HG02678 (cell line): ENCODE measurements around the gene KCTD17.
"Not testable (repeated sequence)": the region's sequence is repeated elsewhere in the genome, so short reads cannot be mapped to it uniquely, and the experiment has no call there.

Source experiments
- ATAC-seq: cut with Tn5 transposase; IDR thresholded peaks from one replicate; pipeline ENCODE4 v1.9.1; 2021; ENCODE audit warnings: mild to moderate bottlenecking, moderate library complexity; ENCODE audit not compliant: unreplicated experiment

The KCTD17 gene

DNA sequence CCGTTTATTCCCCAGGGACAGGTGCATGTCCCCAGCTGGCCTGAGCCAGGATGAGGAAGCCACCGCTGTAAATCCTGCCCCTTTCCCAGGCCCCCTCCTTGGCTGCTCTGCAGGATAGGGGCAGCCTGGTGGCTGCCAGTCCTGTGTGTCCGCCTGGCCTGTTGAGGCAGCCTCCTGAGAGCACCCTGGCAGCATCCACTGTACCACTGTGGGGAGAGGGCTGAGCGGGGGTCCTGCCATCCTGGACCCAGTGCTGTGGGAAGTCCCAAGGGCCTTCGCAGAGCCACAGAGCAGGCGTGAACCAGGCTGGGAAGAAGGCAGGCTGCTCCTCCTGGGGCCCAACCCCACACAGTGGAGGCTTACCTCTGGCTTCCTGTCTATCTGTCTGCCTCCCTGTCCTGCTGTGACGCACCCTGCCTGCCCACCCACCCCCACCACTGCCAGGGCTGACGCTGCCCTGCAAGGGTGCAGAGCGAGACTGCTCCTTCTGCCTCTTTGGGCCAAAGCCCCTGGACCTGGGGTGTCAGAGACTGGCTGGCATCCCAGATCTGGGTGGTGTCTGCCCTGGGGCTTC, 8.4 kb downstream of the KCTD17 start:
- no peak for ATAC-seq

DNA sequence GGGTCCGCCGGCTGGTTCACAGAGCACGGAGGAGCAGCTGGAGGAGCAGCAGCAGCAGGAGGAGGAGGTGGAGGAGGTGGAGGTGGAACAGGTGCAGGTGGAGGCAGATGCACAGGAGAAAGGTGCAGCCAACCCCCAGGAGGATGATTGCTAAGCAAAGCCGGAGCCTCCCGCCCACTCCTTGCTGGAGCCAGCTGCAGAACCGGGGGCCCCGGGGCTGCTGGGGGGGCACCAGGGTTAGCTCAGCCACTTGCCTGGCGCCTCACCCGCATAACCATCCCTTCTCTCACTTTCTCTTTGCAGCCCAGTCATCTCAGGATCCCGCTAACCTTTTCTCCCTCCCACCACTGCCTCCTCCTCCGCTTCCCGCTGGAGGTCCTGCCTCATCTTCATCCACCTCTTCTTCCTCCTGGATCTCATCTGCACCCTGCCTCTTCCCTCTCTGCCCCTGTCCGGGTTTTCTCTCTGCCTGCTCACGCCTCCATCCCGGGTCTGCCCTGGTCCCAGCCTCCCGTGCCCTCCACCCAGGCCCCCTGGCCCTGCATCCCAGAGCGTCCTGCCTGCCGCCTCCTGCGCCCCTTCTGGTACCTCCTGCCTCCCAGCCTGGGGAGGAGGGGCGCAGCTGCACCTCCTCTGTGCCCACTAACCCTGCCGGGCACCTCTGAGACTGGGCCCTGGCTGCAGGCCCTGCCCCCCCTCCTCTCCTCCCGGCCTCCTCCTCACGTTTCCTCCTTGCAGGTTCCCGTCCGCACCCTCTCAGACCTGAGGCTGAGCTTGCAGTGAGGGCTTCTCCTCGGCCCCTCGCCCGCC, 9.5 kb downstream of the KCTD17 start:
- ATAC-seq: no peak

DNA sequence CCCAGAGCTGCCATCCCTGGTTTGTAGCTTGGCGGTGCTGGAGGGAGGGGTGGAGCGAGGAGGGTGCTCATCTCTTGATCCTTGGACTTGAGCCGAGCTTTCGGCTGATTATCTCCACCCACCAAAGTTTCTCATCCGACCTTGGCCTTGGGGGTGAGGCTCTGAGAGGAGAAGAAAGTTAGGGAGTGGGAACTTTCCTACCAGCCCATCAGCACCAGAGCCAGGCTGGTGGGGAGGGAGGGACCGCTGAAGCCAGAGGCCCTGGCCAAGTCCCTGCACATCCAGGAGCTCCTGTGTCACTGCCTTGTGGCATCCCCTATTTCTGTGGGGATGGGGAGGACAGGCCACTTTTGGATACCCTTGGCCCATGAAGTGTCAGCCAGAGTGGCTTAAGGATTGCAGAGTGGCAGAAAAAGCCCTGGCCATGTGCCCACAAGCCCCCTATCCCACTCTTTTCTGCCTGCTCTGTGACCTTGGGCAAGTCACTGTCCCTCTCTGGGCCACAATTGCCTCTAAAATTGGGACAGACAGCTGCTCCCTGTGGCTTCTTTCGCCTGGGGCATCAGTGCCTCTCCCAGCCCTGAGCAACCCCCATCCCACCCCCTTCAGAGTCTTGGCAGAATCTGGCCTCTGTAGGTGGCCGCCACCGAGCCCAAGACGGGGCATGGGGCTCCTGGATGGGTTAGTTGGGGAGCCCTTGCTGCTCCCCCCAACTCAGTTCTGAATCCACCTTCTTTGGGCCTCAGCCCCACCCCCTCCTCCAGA, 10.3 kb downstream of the KCTD17 start:
- no peak for ATAC-seq

DNA sequence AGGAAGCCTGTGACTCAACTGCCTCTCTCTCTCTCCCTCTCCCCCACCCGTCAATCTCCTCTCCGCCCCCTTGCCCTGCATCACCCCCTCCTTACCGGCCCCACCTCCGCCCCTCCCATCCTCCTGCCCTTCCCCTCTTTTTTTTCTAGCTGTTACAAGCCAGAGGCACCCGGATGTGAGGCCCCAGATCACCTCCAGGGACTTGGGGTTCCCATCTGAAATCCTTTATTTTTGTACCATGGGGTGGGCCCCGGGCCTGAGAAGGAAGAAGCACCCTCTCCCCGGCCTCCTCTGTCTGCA, 10.8 kb downstream of the KCTD17 start:
- no peak for ATAC-seq

DNA sequence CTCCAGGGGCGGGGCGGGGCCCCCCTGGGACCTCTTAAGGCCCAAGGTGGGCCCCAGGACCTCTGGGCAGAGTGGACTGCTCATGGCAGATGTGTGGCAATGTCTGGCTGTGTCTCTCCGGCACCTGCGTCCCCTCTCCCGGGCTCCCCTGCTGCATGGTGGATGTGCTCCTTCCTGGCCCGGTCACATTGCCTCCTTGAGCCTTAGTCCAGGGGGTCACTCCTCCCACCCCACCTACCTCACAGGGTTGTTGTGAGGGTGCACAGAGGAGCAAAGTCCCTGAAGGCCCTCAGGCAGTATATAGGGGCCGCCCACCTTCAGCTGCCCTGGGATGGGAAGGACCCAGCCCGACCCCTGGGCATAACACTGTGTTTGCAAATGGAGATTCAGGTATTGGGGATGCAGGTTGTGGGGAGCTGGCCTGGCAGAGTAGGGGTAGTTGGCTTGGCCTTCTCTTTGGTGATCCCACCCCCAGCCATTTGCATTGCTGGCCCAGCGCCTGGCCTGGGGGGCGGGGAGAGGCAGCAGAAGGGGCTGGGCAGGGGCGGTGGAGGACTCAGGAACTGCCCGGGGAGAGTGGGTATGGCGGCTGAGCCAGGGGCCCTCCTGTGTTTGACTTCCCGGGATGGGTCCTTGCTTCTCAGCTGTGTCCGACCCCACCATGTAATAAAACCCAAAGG, 11.3 kb downstream of the KCTD17 start:
- no peak for ATAC-seq

DNA sequence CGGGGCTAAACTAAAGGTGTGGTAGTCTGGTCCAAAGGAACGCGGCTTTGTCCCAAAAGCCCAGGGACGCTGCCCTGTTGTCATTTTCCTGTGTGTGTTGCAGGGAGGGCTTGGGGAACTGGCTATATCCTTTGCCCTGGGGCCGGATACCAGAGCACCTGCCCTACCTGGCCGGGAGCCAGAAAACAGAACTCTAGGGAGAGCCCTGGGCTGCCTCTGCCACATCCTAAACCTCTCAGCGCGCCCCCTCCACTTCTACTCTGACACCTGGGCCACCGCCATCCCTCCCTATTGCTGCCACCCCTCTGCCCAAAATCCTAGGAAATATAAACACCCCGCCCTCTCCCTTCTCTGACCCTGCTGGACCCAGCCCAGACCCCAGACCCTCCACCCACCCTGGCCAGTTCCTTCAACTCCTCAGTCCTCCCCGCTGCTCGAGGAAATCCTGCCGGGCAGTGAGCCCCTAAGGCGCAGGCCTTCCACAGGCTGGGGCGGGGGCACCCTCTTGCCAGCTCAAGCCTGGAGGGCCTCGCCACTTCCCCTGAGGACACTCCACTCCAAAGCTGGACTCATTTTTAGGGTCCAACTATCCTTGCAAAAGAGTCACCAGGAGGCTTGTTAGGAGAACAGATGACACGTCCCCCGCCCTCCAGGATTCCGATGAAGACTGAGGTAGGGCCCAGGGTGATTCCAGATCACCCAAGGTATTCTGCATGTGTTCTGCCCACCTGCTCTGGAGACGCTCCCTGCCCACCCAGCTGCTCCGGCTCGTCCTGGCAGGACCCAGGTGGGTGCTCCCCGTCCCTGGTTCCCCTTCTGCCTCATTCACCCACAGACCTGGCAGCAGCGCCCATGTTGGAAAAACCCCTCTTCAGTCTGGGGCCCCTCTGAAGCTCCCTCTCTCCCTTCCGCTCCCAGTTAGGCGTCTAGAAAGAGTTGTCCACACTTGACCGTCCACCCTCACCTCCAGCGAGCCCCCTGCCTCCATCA, 12.2 kb downstream of the KCTD17 start:
- ATAC-seq: no peak

DNA sequence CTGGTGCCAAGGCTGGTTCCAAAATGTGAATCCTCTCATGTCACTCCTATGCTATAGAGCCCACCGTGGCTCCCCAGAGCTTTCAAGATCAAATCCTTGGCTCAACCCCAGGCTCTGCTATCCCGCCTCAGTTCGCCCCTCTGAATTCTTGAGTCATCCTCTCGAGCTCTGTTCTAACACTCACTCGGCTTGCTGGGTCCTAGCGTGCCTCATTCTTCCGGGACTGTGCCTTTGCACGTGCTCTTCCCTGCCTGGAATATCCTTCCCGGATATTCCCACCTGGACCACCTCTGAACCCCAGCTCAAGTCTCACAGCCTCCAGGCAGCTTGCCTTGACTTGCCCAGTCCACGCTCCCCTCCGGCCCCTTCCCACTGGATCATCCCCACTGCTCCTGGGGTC, 13.0 kb downstream of the KCTD17 start:
- ATAC-seq: no peak

DNA sequence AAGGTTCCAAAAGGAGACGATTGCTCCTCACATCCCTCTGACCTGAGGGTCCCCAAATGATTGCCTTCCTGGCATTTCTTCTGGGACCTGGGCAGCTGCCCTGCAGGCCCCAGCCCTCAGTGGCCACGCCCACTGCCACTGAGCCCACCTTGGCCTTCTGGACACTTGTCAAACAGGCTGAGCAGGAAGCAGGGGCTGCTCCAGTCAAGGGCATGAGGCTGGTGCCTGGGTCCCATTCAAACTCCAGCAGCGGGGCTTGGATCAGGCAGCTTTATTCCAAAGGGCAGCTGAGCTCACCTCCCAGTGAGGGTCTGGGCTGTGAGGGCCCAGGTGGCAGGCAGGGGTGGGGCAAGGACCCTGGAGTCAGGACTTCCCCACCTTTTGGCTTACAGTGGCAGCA, 13.6 kb downstream of the KCTD17 start:
- ATAC-seq: no peak

DNA sequence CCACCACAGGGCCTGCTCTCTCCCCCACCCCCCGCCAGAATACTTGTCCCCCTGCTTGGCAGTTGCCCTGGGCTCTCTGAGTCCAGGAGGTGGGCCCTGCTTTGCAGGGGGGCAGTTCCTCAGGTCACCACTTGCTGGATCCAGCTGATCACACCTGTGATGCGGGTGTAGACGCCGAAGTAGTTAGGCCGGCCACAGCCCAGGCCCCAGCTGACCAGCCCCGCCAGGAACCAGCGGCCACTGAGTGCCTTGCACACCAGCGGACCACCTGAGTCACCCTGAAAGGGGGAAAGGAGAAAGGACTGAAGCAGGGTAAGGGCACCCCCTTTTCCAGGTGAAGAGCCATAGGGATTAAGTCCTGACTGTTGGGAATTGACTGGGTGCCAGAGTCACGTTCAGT, 14.4 kb downstream of the KCTD17 start:
- no peak for ATAC-seq

DNA sequence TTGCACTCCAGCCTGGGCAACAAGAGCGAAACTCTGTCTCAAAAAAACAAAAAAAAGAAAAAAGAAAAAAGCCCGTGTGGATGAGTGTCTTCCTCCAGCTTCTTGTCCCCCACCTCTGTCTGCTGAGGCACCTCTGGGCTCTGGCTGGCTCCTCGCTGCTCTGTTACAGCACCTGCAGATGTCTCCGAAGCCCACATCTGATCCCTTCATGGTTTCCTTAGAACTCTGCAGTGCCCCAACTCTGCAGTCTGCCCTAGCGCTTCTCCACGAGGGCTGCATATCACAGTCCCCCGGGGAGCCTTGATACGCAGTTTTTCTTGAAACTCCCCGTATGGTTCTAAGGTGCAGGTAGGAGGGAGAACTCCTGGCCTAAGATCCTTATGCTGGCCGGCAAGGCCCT, 15.9 kb downstream of the KCTD17 start:
- ATAC-seq: no peak

DNA sequence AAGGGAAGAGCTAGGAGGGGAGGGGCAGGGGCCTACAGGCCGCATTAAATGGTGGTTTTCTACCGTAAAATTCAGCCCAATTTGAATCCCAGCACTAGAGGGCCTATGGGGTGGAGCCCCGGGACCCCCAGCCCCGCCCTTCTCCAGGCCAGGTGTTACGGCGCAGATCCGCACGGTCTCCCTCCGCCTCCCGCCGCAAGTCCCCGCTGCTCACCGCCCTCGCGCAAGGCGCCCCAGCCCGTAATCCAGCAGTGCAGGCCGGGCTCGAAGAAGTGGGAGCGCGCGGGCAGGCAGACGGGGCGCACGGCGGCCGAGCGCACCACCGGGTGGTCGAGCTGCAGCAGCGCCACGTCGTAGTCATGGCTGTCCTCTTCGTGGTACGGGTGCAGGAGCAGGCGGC, 17.3 kb downstream of the KCTD17 start:
- no peak for ATAC-seq

DNA sequence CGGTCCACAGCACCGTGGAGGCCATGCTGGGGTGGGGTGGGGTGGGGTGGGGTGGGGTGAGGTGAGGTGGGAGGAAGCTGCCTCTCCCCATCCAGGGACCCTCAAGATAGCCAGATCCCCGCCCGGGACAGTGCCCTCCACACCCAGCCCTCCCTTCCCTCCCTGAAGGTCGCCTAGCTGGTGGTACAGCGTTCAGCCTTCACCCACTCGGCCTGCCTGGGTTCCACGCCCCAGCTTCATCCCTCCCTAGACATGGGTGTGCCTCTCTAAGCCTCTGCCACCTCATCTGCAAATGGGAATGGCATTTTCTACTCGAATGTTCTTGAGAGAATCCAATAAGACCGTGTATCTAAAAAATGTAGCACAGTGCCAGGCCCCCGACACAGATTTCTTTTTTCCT, 17.8 kb downstream of the KCTD17 start:
- no peak for ATAC-seq

DNA sequence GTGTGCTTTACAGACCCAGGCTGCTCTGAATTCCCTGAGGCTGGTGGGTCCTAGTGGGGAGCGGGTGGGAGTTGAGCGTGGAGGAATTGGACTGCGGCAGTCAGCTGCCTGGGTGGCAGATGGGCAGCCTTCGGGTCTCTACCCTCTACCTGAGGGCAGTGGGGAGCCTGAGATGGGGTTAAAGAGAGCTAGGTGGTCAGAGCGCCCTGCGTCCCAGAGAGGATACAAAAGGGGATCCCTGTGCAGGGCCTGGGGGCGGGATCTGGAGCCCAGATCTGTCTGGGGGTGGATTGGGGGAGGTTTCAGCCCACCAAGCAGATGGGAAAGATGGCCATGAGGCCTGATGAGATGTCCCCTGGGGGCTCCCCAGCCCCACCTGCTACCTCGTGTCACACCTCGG, 18.2 kb downstream of the KCTD17 start:
- no peak for ATAC-seq

DNA sequence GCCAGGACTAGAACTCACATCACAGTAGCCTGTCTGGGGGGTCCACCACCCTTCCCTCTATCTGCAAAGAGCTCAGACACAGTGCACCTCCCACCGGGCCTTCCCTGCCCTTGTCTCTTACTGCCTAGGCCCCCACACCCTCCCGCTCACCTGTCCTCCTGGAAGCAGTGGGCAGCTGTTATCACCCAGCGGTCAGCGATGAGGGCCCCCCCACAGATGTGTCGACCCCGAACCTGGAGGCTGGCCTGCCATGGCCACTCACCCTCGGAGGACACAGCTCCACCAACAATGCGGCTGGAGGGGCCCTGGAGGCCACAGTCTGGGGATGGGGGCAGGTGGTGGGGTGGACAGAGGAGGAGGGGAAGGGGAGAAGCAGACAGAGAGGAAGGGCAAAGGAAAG, 18.8 kb downstream of the KCTD17 start:
- ATAC-seq: no peak

DNA sequence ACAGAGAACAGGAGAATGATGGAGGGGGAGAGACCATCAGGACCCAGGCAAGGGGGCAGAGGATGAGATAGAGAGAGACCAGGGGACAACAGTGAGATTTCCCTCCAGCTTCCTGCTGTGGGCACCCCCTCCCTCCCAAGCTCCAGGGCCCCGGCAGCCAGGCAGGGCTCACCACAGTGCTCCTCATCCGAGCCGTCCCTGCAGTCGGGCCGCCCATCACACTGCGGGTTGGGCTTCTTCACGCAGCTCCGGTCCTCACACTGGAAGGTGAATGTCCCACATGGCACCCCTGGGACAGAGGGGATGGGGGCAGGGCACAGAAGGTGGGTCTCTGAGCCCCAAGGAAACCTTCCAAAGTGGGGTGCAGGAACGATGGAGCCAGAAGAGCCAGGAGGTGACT, 19.2 kb downstream of the KCTD17 start:
- no peak for ATAC-seq

DNA sequence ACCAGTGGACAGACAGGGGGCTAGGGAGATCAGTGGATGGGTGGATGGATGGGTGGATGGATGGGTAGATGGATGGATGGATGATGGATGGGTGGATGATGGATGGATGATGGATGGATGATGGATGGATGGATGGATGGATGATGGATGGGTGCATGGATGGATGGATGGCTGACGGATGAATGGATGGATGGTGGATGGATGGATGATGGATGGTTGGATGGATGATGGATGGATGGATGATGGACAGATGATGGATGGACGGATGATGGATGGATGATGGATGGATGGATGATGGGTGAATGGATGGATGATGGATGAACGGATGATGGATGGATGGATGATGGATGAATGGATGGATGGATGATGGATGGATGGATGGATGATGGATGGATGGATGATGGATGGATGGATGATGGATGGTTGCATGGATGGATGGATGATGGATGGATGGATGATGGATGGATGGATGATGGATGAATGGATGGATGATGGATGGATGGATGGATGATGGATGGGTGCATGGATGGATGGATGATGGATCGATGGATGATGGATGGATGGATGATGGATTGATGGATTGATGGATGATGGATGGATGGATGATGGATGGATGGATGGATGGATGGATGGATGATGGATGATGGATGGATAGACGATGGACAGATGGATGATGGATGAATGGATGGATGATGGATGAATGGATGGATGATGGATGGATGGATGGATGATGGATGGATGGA, 20.5 kb downstream of the KCTD17 start:
- ATAC-seq: not testable (repeated sequence)

DNA sequence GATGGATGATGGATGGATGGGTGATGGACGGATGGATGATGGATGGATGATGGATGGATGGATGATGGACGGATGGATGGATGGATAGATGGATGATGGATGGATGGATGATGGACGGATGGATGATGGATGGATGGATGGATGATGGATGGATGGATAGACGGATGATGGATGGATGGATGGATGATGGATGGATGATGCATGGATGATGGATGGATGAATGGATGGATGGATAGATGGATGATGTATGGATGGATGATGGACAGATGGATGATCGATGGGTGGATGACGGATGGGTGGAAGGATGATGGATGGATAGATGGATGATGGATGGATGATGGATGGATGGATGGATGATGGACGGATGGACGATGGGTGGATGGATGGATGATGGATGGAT, 21.1 kb downstream of the KCTD17 start:
- no peak for ATAC-seq

DNA sequence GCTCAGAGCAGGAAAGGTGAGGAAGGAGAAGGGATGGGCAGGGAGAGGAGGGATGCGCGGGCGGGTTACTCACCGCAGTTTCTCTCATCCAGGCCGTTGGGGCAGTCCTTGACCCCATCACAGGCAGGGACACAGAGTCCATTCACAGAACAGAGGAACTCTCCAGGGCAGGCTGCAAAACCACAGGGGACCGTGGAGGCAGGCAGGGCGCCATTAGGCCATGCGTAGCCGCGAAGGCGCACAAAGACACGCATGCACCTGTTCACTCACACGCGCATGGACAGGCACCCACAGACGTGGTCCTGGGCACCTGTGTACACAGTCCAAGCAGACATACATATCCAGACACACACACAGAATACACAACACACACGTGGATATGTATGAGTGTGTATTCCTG, 23.0 kb downstream of the KCTD17 start:
- no peak for ATAC-seq

DNA sequence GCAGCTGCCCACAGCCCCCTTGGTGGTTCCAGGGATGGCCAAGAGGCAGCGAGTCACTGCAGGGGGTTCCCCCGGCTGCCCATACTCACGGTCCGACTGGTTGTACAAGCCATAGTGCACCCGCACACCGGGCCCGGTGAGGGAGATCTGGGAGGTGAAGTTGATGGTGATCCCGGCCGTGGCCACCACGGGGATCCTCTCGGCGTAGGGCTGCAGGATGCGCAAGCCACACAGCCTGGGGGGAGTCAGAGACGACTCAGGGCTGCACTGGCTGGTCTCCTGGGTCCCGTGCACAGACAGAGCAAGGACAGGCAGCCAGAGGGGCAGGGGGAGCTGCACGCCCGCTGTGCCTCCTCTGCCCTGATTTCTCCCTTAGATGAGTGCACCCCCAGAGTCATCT, 23.5 kb downstream of the KCTD17 start:
- ATAC-seq: no peak
